GM18858 (cell line): Measurements from ENCODE around the gene RAB39B.

Experiments
- ATAC-seq: cut with Tn5 transposase; IDR thresholded peaks from one replicate; pipeline ENCODE4 v1.9.1; 2021; ENCODE audit not compliant: unreplicated experiment

Gene RAB39B

DNA sequence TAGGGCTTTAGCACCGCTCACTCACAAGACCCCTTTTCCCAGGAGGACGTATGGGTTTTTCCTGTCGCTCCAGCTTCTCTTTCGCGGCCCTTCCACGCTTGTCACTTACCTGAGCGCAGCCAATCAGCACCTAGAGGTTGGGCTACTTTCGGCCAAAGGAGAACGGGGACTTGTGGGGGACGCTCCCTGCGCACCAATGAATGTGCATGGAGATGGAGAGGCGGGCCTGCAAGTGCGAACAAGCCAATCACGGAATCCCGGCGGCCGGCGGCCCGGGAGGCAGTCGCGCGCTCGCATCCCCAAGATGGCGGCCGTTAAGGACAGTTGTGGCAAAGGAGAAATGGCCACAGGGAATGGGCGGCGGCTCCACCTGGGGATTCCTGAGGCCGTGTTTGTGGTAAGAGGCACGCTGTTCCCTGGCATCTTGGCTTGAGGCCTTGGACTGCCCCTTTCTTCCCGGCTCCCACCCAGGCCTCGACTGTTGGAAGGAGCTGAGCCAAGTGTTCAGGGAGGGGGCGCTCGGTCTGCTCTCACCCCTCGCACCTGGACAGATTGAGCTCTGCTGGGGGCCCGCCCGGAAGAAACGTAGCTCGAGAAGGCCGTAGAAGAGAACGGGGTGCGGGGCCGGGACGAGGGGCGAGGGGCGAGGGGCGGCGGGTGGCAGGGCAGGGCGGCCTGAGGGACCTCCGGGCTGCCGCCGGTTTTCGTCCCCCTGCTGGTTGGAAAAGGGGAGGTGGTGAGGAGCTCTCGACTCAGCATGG lies 47.9 kb downstream of the RAB39B start, which contains the start of gene VBP1:
Gene VBP1 (plus strand): TSS at position 282 of the 761 bp plus-strand sequence. CDS start 23 bp downstream, at position 305.
- ATAC-seq: peak; percentile 96

- peak; percentile 17 for ATAC-seq
Observed at GRCh38 chrX:155215443-155216178, 48.7 kb downstream of the RAB39B start.

DNA sequence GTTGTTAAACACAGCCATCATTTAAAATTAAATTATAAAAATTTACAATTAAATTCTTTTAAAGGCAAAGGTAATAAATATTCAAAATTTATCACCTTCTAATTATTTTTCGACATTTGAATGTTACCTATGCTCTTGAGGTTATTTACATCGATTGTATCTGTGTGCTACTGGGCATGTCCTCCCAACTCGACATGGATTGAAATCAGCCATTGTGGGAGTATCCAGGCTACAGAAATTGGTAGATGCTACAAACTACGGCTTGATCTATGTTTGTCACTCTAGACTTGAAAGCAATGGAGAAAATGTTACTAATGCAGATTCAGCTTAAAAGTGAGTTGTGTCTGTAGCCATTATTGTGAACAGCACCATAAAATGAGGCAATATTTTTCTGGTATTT lies 50.6 kb downstream of the RAB39B start:
- no peak for ATAC-seq

DNA sequence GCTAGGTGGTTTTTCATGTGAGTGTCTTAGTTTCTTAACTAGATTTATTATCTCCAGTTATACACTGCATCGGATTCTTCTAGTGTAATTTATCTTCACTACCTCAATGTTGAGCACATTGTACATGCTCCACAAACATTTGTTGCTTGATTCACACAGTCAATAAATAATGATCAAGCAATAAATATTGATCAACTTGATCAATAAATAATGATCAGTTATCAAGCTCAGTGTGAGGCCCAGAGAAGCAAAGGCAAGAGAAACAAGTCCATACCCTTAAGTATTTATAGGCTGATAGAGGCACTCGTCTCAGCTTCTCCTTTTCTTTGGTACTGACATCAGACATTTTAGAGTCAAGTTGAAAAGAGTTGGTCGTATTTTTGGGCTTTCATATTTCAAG lies 53.1 kb downstream of the RAB39B start:
- no peak for ATAC-seq
